Activated T-cell treated with anti-CD3 and anti-CD28 coated beads, Interleukin-2, amount 50 U/mL, for 24 hours (primary cell): ENCODE results near the gene KIF2C.
A peak's percentile ranks its signal among the peaks of the same experiment; 100 is the strongest.
"Not testable (repeated sequence)": the region's sequence is repeated elsewhere in the genome, so short reads cannot be mapped to it uniquely, and the experiment has no call there.

Experiments used
- DNase-seq: peaks from one replicate; pipeline ENCODE4 v3.0.0-alpha.2; 2020
- H3K27ac Mint-ChIP-seq: 2 replicates; pipeline ENCODE4 v1.8.0; 2020; ENCODE audit warnings: mild to moderate bottlenecking, mixed read lengths
- H3K27me3 Mint-ChIP-seq: 2 replicates; pipeline ENCODE4 v1.8.0; 2020; ENCODE audit warnings: mixed read lengths
- H3K36me3 Mint-ChIP-seq: 2 replicates; pipeline ENCODE4 v1.8.0; 2020; ENCODE audit warnings: low read depth, mixed read lengths
- H3K4me1 Mint-ChIP-seq: 2 replicates; pipeline ENCODE4 v1.8.0; 2020; ENCODE audit warnings: low read depth, mixed read lengths
- H3K4me3 Mint-ChIP-seq: 2 replicates; pipeline ENCODE4 v1.8.0; 2020; ENCODE audit warnings: mild to moderate bottlenecking, moderate library complexity, mixed read lengths
- H3K9me3 Mint-ChIP-seq: 2 replicates; pipeline ENCODE4 v1.8.0; 2020; ENCODE audit warnings: mixed read lengths

The KIF2C gene

GRCh38 chr1:44805311-44806024, 65.8 kb downstream of the KIF2C start:
- Mint-ChIP-seq H3K4me1 (peaks cover 84% of the 10 kb centered on the region), H3K9me3 (no peaks in the 10 kb centered on the region), H3K27ac (peak overlapping the region; percentile 94), H3K27me3 (no peaks in the 10 kb centered on the region), H3K36me3 (peaks cover 88% of the 10 kb centered on the region), H3K4me3 (peak overlapping the region; percentile 88)
- peak; percentile 33 for DNase-seq

GRCh38 chr1:44806025-44806703, 66.5 kb downstream of the KIF2C start:
- no peaks in the 10 kb centered on the region for H3K9me3 Mint-ChIP-seq
- no peak for DNase-seq

GRCh38 chr1:44806704-44807363, 67.2 kb downstream of the KIF2C start, which contains the start of gene DYNLT4:
Gene DYNLT4 (minus strand): TSS chr1:44807351. CDS start chr1:44806668, 683 bp downstream.
- DNase-seq = no peak
- H3K27ac Mint-ChIP-seq = peak within 1 kb of the TSS; percentile 99
- peak within 1 kb of the TSS; percentile 80 for H3K4me3 Mint-ChIP-seq
- H3K27me3 Mint-ChIP-seq = no peaks in the 10 kb centered on the region
- peaks cover 88% of the 10 kb centered on the region for H3K36me3 Mint-ChIP-seq
- no peaks in the 10 kb centered on the region for H3K9me3 Mint-ChIP-seq
- peaks cover 96% of the 10 kb centered on the region for H3K4me1 Mint-ChIP-seq

More at GRCh38 chr1:44806025-44806703, 66.5 kb downstream of the KIF2C start:
- Mint-ChIP-seq H3K4me1 (peaks cover 91% of the 10 kb centered on the region), H3K36me3 (peaks cover 88% of the 10 kb centered on the region), H3K27ac (peak overlapping the region; percentile 99), H3K4me3 (peak overlapping the region; percentile 88), H3K27me3 (no peaks in the 10 kb centered on the region)

DNA sequence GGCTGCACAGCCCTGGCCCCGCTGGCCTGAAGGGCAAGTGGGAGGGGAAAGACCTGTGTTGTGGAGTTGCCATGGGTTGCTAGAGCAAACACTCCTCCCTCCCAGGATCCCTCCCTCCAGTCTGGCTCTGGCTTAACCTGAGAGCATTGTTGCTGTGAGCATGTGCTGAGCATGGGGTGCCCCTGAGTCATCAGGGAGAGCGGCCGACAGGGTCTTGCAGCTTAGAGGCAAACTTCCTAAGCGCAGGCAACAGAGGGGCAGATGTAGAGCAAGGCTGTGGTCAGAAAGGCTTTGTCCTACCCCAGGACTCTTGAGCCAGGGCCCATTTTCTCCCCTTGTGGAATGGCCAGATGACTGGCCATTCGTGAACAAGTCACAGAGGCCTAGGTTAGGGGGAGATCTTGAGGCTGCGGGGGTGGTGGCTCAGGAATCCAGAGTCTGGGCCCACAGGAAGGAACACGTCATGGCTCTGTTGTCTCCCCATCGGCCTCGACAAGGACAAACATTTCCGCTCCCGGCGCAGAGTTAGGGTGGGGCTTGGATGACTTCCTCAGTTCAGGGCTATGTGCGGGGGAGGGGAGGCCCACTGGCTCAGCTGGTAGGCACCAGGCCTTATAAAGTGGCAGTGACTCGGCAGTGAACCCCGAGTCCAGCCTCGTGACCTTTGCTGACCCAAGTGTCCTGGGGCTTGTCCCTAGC, 67.9 kb downstream of the KIF2C start:
- H3K27me3 Mint-ChIP-seq = no peaks in the 10 kb centered on the region
- H3K4me1 Mint-ChIP-seq = peaks cover 96% of the 10 kb centered on the region
- peaks cover 86% of the 10 kb centered on the region for H3K36me3 Mint-ChIP-seq
- no peaks in the 10 kb centered on the region for H3K9me3 Mint-ChIP-seq
- peak; percentile 91 for DNase-seq
- peak overlapping the region; percentile 99 for H3K27ac Mint-ChIP-seq
- H3K4me3 Mint-ChIP-seq = peak overlapping the region; percentile 80

DNA sequence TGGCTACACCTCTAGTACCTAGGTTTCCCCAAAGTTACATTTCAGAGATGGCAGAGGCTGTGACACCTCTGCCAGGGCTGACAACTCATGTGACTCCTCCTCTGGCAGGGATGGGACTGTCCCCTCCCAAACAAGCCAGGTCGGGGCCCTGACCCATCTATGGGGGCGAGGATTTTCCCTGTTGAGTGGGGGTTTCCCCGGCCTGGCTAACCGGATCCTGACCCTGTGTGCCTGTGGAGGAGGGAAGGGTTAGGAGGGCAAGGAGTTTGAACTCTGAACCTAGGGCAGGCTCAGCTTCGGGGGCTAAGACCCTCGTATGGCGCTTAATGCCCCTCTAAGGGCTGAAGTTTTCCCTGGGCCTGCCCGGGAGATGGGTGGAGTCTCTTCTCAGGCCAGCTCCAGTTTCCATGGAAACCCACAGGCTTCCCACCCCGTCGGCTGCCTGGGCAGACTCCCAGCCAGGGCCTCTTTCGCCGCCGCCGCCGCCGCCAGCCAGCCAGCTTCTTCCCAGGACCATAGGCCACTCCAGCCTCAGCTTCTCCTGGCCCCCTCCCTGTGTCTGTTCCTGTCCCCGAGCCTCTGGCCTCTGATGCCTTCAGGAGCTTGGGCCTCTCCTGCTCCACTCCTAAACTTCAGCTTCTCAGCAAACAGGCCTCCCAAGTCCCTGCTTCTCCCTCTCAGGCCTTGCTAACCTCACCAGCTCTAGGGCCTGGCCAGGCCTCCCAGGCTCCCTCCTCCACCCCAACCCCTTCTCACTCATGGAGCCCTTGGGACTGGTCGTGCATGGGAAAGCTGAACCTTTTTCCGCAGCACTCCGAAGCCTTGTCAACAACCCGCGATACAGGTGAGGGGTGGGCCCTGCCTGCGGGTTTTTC, 68.7 kb downstream of the KIF2C start, which contains the start of gene BTBD19:
TSS of gene BTBD19 (plus strand) at position 461 of the 875 bp plus-strand sequence. CDS start at position 759, 298 bp downstream.
- Mint-ChIP-seq H3K27me3 (no peaks in the 10 kb centered on the region), H3K9me3 (no peaks in the 10 kb centered on the region), H3K27ac (peak within 1 kb of the TSS; percentile 99), H3K36me3 (peaks cover 78% of the 10 kb centered on the region), H3K4me1 (peaks cover 95% of the 10 kb centered on the region), H3K4me3 (peak within 1 kb of the TSS; percentile 80)
- DNase-seq = no peak

- H3K4me1 Mint-ChIP-seq = peaks cover 89% of the 10 kb centered on the region
- peak overlapping the region; percentile 80 for H3K4me3 Mint-ChIP-seq
- H3K9me3 Mint-ChIP-seq = no peaks in the 10 kb centered on the region
- peak; percentile 87 for DNase-seq
- H3K27ac Mint-ChIP-seq = peak overlapping the region; percentile 99
- H3K27me3 Mint-ChIP-seq = no peaks in the 10 kb centered on the region
- H3K36me3 Mint-ChIP-seq = peaks cover 75% of the 10 kb centered on the region
Observed at GRCh38 chr1:44808938-44809917, 69.6 kb downstream of the KIF2C start.

DNA sequence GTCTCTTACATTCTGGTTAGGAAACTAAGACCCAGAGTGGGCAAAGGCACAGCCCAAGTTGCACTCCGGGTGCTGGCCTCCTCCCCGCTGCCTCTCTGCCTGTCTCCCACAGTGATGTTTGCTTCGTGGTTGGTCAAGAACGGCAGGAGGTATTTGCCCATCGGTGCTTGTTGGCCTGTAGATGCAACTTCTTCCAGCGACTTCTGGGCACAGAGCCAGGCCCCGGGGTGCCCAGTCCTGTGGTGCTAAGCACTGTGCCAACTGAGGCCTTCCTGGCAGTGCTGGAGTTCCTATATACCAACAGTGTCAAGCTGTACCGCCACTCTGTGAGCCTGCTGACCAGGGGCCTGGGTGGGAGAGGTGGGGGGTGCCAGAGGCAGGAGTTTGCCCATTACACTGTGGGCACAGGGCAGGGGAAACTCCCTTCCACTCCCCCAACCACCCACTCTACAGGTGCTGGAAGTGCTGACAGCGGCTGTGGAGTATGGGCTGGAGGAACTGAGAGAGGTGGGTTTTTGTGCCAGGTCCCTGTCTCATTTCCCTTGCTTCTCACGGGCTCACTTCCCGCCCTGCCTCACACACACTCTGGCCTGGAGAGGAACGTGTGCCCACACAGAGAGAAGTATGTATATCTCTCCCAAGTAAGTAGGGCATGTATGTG, 70.6 kb downstream of the KIF2C start:
- Mint-ChIP-seq H3K4me3 (peak overlapping the region; percentile 80), H3K9me3 (no peaks in the 10 kb centered on the region), H3K4me1 (peaks cover 86% of the 10 kb centered on the region), H3K27ac (peak overlapping the region; percentile 99), H3K27me3 (no peaks in the 10 kb centered on the region), H3K36me3 (peaks cover 75% of the 10 kb centered on the region)
- DNase-seq = peak; percentile 65

GRCh38 chr1:44810762-44811105, 71.1 kb downstream of the KIF2C start:
- Mint-ChIP-seq H3K4me3 (peak overlapping the region; percentile 80), H3K36me3 (peaks cover 75% of the 10 kb centered on the region), H3K27ac (peak overlapping the region; percentile 99), H3K4me1 (peaks cover 86% of the 10 kb centered on the region)
- not testable (repeated sequence) for H3K9me3 Mint-ChIP-seq, H3K27me3 Mint-ChIP-seq, DNase-seq

DNA sequence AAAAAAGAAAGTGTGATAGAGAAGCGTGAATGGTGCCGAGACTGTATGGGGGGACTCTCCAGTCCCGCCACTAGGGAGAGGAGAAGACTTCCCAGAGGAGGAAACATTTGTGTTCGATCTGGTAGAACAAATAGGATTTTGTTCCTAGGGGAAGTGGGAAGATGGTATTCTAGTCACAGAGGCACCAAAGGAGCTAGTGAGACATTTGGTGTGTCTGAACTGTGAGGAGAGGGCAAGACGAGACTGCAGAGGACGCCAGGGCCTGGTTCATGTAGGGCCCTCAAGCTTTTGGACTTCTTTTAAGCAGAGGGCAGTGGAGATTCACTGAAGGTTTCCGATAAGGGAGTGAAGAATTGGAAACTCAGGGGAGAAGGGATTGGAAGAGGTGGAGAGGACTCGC, 71.6 kb downstream of the KIF2C start:
- no peaks in the 10 kb centered on the region for H3K9me3 Mint-ChIP-seq
- H3K36me3 Mint-ChIP-seq = peaks cover 76% of the 10 kb centered on the region
- H3K27ac Mint-ChIP-seq = peak overlapping the region; percentile 99
- H3K27me3 Mint-ChIP-seq = no peaks in the 10 kb centered on the region
- no peak for DNase-seq
- peak overlapping the region; percentile 80 for H3K4me3 Mint-ChIP-seq
- peaks cover 86% of the 10 kb centered on the region for H3K4me1 Mint-ChIP-seq

DNA sequence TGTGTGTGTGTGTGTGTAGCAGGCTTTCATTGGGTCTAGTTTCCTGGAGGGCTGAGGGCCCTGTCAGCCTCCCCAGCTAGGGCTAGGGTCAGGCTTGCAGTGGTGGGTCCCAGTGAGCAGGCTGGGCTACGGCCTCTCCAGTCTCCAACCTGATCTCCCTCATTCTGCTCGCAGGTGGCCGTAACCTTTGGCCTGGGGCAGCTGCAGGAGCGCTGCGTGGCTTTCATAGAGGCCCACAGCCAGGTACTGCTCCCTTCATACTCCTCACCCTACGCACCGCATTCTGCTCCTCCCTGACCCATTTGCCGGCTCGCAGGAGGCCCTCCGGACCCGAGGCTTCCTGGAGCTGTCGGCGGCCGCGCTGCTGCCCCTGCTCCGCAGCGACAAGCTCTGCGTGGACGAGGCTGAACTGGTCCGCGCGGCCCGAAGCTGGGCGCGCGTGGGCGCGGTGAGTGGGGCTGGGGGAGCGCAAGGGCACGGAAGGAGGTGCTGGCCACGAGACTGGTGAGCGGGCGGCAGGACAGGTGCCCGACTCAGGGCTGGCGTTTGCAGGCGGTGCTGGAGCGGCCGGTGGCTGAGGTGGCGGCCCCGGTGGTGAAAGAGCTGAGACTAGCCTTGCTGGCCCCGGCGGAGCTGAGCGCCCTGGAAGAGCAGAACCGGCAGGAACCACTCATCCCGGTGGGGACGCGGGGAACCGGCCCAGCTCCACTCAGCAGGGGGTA, 73.3 kb downstream of the KIF2C start:
- Mint-ChIP-seq H3K4me1 (peaks cover 78% of the 10 kb centered on the region), H3K9me3 (no peaks in the 10 kb centered on the region), H3K4me3 (peak overlapping the region; percentile 80), H3K27me3 (no peaks in the 10 kb centered on the region), H3K27ac (peak overlapping the region; percentile 99), H3K36me3 (peaks cover 66% of the 10 kb centered on the region)
- no peak for DNase-seq

DNA sequence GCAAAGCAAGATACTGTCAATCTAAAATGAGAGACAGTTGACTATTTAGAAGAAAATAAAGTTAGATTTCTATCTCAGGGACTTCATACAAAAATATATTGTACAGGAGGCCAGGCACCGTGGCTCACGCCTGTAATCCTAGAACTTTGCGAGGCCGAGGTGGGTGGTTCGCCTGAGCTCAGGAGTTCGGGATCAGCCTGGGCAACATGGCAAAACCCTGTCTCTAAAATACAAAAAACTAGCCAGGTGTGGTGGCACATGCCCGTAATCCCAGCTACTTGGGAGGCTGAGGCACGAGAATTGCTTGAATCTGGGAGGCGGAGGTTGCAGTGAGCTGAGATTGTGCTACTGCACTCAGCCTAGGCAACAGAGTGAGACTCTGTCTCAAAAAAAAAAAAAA, 76.3 kb downstream of the KIF2C start:
- Mint-ChIP-seq H3K36me3 (peaks cover 43% of the 10 kb centered on the region), H3K4me1 (peaks cover 77% of the 10 kb centered on the region), H3K27ac (peak overlapping the region; percentile 99)
- DNase-seq, H3K9me3 Mint-ChIP-seq, H3K4me3 Mint-ChIP-seq, H3K27me3 Mint-ChIP-seq: not testable (repeated sequence)

- peak overlapping the region; percentile 34 for H3K27ac Mint-ChIP-seq
- H3K36me3 Mint-ChIP-seq = peaks cover 29% of the 10 kb centered on the region
- H3K4me3 Mint-ChIP-seq = no peak overlapping the region
- peaks cover 65% of the 10 kb centered on the region for H3K4me1 Mint-ChIP-seq
- H3K9me3 Mint-ChIP-seq = no peaks in the 10 kb centered on the region
- no peak for DNase-seq
- H3K27me3 Mint-ChIP-seq = no peaks in the 10 kb centered on the region
Observed at GRCh38 chr1:44817307-44817706, 77.7 kb downstream of the KIF2C start.
